WERI-Rb-1 (cell line): ENCODE measurements around the gene HOXA4.

ENCODE experiments used
- DNase-seq: peaks from one replicate; pipeline ENCODE4 v3.0.0-alpha.2; 2020
- H3K27ac ChIP-seq: fragments of 250-450 bp; sonication (Bioruptor Pico); 2 replicates; pipeline ENCODE4 v1.5.1; 2020; ENCODE audit warnings: mild to moderate bottlenecking, moderate library complexity
- H3K27me3 ChIP-seq: fragments of 250-450 bp; sonication (Bioruptor Pico); 2 replicates; pipeline ENCODE4 v1.5.1; 2021; ENCODE audit warnings: mild to moderate bottlenecking, low read depth, moderate library complexity; ENCODE audit not compliant: insufficient read depth, severe bottlenecking
- H3K36me3 ChIP-seq: fragments of 250-450 bp; sonication (Bioruptor Pico); 2 replicates; pipeline ENCODE4 v1.5.1; 2020; ENCODE audit warnings: mild to moderate bottlenecking, moderate library complexity
- H3K4me3 ChIP-seq: 2 replicates; pipeline ENCODE4 v1.5.1; 2011; ENCODE audit warnings: low read depth, mild to moderate bottlenecking, control low read depth, low read length
- H3K9me3 ChIP-seq: fragments of 250-450 bp; sonication (Bioruptor Pico); 2 replicates; pipeline ENCODE4 v1.5.1; 2021; ENCODE audit warnings: mild to moderate bottlenecking, moderate library complexity; ENCODE audit not compliant: severe bottlenecking
- CTCF ChIP-seq: IDR thresholded peaks from 2 replicates; pipeline ENCODE4 v1.5.1; 2011; ENCODE audit warnings: low read depth, mild to moderate bottlenecking, control low read depth, inconsistent platforms, low read length

Gene HOXA4

GRCh38 chr7:27130540-27131389, at the start of gene HOXA4:
Gene HOXA4 (minus strand): TSS chr7:27130757. CDS start chr7:27130733, 24 bp downstream.
- H3K4me3 ChIP-seq = peak within 1 kb of the TSS; percentile 46
- H3K36me3 ChIP-seq = no peaks in the 10 kb centered on the region
- H3K9me3 ChIP-seq = no peaks in the 10 kb centered on the region
- peak within 1 kb of the TSS; percentile 82 for H3K27ac ChIP-seq
- TF ChIP-seq CTCF = no peak
- H3K27me3 ChIP-seq = peaks cover 40% of the 10 kb centered on the region
- DNase-seq = peak; percentile 91

- peak; percentile 62 for DNase-seq
Measured at GRCh38 chr7:27179503-27180430, 49.2 kb upstream of the HOXA4 start.

GRCh38 chr7:27179030-27179429, 48.5 kb upstream of the HOXA4 start:
- H3K27ac ChIP-seq = no peak overlapping the region

More at GRCh38 chr7:27179503-27180430, 49.2 kb upstream of the HOXA4 start:
- TF ChIP-seq CTCF = peak; percentile 73
- H3K27me3 ChIP-seq = peaks cover 70% of the 10 kb centered on the region
- no peak overlapping the region for H3K4me3 ChIP-seq
- peaks cover 3% of the 10 kb centered on the region for H3K9me3 ChIP-seq
- no peak overlapping the region for H3K27ac ChIP-seq
- H3K36me3 ChIP-seq = no peaks in the 10 kb centered on the region

GRCh38 chr7:27178366-27178765, 47.8 kb upstream of the HOXA4 start:
- Histone ChIP-seq H3K9me3 (peaks cover 8% of the 10 kb centered on the region), H3K36me3 (no peaks in the 10 kb centered on the region), H3K4me3 (no peak overlapping the region), H3K27ac (no peak overlapping the region), H3K27me3 (peaks cover 70% of the 10 kb centered on the region)
- no peak for TF ChIP-seq CTCF
- DNase-seq = peak; percentile 2

More at GRCh38 chr7:27179030-27179429, 48.5 kb upstream of the HOXA4 start:
- no peak overlapping the region for H3K4me3 ChIP-seq
- H3K27me3 ChIP-seq = peaks cover 70% of the 10 kb centered on the region
- peak; percentile 1 for DNase-seq
- H3K36me3 ChIP-seq = no peaks in the 10 kb centered on the region
- no peak for TF ChIP-seq CTCF
- peaks cover 8% of the 10 kb centered on the region for H3K9me3 ChIP-seq

GRCh38 chr7:27177795-27178320, 47.3 kb upstream of the HOXA4 start:
- peaks cover 70% of the 10 kb centered on the region for H3K27me3 ChIP-seq
- TF ChIP-seq CTCF = no peak
- peak; percentile 10 for DNase-seq

More at GRCh38 chr7:27177795-27178320, 47.3 kb upstream of the HOXA4 start:
- H3K9me3 ChIP-seq = peaks cover 8% of the 10 kb centered on the region
- no peak overlapping the region for H3K27ac ChIP-seq
- no peak overlapping the region for H3K4me3 ChIP-seq
- no peaks in the 10 kb centered on the region for H3K36me3 ChIP-seq
